Fibroblast of lung (primary cell): ENCODE data around the gene BCAS3.

ENCODE experiments used
- CTCF ChIP-seq, 2 donors: IDR thresholded peaks in 1 of 2; conservative IDR thresholded peaks in 1 of 2; 1 replicate in 1 of 2; 2 replicates in 1 of 2; pipeline ENCODE4 v1.5.1; 2011 to 2012; ENCODE audit warnings: low read length in 2 of 2, control low read depth in 1 of 2, inconsistent platforms in 1 of 2, low read depth in 1 of 2, mild to moderate bottlenecking in 1 of 2
- EZH2 ChIP-seq: IDR thresholded peaks from 2 replicates; pipeline ENCODE4 v1.5.1; 2012; ENCODE audit warnings: low read length, control low read depth, mild to moderate bottlenecking; ENCODE audit errors: missing control alignments

- TF ChIP-seq EZH2 (no peak), CTCF (conservative IDR thresholded peaks at IDR 0.05 in 1 of 2, IDR thresholded peaks at IDR 0.05 in 1 of 2; ENCODE audit: low read depth in 1 of 2, low read length in 2 of 2) (no peak)
Measured at GRCh38 chr17:60862482-60862881, 184.8 kb downstream of the BCAS3 start.
